ENCODE results near the gene MBD6.

- TF ChIP-seq CTCF (IDR thresholded peaks at IDR 0.05) (no peak), POLR2A (IDR thresholded peaks at IDR 0.05) (no peak)
Observed at GRCh38 chr12:57485695-57486094, 36.9 kb upstream of the MBD6 start.
